HG02642 (cell line): Measurements from ENCODE around the gene CCDC12.

Experiments used
- ATAC-seq: cut with Tn5 transposase; IDR thresholded peaks from one replicate; pipeline ENCODE4 v1.9.1; 2021; ENCODE audit warnings: mild to moderate bottlenecking; ENCODE audit not compliant: unreplicated experiment, poor library complexity

CCDC12 gene

DNA sequence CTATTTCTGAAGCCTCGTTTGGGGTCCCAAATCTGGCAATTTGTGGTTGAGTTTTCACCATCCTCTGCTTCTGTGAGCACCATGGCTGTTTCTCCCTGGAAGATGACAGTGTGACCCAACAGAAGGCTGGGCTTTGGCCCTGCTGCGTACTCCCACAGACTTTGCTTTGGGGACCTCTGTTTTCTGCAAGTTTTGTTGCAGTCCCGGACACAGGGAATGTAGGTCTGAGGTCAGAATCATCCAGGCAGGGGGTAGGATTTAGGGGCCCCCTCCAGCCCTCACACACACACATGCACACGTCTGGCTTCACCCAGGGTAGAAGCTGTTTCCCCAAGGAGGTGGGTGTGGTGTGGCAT, 92.7 kb downstream of the CCDC12 start:
- ATAC-seq: no peak

DNA sequence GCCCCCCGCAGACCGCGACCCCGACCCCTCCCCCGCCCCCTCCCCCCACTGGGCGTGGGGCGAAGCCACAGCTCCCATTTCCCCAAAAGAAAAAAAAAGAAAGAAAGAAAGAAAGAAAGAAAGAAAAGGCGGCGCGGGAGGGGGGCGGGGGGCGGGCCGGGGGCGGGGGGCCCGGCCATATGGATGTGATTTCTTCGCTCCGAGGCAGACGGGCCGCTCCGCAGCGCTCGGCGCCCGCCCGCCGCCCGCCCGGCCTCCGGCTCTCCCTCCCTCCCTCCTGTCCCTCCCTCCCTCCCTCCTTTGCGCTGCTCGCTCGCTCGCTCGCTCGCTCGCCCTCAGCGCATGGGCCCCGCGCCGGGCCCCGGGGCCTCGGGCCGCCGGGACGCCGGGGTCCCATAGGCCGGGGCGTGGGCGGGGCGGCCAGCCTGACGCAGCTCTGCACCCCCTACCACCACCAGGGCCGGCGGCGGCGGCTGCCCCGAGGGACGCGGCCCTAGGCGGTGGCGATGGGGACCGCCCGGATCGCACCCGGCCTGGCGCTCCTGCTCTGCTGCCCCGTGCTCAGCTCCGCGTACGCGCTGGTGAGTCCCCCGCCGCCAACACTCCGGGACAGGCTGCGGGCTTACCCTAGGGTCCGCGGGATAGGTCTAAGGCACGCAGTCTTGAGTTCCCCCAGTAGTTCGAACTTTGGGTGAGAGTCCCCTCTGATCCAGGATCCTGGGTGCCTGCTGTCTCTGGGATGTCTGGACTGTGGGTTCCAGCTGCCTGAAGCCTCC, 93.3 kb downstream of the CCDC12 start:
- no peak for ATAC-seq

DNA sequence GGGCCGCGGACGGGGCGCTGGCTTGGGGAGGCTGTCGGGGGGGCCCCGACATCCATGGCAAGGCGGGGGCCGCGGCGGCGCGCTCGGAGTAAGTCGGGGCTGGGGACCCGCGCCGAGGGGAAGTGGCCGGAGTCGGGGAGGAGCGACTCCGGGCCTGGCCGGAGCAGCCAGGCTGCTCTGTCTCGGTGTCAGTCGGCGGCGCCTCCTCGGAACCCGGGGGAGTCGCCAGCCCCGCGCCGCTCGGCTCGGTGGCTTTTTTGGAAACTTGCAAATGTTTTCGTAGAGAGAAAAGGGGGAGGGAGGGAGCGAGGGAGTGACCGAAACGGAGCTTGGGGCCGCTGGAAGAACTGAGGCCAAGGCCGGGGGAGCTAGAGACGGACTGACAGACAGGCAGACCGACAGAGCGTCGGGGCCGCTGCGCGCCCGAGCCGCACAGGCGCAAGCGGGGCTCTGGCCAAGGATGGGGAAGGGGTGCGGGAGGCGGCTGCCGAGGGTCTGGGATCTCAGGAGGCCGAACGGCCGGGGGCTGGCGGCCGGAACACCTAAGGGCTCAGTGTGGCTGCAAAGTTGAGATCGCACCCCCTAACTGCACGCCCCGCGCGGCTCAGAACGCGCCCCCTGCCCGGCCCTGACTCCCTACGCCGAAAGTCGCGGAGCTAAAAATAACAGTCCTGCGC, 94.0 kb downstream of the CCDC12 start:
- ATAC-seq: no peak

DNA sequence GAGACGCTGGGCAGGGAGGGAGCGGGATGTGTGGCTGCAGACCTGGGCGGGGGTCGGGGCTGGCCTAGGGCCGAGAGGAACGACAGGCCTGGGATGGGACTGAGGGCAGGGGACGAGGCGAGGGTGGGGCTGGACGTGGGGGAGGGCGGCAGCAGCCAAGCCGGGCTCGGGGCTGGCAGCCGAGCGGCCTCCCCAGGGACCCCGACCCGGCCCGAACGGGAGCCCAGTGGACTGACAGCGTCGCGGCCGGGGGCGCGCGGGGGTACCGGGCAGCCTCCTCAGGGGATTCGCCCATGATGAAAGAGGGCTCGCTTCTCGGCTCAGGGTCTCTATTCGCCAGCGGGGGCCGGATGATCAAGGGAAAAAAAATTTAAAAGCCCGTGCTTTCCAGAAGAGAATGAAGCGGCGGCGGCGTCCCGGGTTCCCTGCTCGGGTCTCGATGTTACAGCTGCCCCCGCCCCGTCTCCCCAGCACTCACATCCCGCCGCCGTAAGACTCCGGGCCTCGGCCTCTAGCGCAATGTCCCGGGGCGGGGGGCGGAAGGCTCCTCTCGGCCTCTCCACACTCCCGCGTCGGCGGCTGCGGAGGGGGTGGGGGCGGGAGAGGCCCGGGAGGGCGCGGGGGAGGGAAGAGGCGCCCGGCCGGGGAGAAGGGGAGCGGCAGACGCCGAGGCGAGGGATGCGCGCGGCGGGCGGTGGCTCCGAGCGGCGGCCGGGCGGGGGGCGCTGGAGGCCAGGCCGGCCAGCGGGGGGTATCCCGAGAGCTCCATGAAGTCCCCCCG, 94.8 kb downstream of the CCDC12 start:
- ATAC-seq: no peak

DNA sequence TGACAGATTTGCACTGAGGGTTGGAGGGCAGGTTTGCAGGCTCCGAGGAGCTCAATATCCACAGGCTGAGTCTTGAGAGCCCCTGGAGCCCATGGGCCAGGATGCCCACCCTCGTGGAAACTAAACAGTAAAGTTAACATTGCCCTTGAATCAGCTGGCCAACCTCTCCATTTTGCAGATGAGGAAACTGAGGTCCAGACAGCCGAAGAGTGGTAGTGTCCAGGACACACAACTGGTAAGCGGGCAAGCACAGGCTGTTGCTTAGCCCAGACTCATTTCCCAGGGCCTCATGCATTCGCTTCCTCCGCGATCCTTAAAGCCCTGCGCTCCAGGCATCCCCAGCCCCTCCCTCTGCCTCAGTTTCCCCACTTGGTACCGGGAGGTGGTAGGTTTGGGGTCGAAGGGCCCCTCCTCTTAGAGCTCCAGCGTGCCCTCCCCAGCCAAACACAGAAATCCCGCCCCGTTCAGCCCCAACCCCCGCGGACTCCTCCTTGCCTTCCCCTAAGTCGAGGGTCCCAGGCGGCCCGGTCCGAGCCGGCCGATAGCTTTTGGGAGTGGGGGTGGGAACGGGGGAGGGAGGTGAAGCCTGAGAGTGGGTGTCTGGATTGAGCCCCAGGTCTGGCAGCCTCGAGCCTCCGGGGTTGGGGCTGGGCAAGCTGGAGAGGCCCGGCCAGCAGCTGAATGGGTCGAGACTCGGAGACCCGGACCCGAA, 95.5 kb downstream of the CCDC12 start:
- no peak for ATAC-seq

DNA sequence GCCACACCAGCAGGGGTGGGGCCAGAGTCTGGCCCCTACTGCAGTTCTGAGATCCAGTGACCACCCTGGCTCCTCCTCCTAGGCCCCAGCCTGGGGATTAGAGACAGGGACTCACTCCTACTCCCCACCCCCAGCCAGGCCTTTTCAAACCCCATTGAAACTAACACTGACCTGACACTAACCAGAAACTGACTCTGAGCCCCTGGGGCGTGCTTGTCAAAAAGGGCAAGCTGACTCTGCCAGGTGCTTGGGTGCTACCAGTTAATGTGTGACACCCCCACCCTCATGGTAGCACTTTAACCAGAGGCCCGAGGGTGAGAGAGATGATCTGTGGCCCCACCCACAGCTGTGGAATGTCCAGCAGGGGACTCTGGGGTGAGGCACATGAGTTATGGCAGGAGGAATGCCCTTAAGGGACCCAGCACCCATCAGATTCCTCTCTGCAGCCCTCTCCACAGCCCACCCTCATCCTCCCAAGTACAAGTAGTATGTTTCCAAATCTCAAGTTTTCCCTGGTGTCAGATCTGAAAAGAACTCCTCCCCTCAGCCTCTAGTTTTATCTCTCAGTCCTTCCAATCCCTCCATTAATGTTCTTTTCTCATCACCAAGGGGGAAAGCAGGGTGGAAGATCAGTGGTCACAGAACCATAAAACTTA, 97.6 kb downstream of the CCDC12 start:
- no peak for ATAC-seq

DNA sequence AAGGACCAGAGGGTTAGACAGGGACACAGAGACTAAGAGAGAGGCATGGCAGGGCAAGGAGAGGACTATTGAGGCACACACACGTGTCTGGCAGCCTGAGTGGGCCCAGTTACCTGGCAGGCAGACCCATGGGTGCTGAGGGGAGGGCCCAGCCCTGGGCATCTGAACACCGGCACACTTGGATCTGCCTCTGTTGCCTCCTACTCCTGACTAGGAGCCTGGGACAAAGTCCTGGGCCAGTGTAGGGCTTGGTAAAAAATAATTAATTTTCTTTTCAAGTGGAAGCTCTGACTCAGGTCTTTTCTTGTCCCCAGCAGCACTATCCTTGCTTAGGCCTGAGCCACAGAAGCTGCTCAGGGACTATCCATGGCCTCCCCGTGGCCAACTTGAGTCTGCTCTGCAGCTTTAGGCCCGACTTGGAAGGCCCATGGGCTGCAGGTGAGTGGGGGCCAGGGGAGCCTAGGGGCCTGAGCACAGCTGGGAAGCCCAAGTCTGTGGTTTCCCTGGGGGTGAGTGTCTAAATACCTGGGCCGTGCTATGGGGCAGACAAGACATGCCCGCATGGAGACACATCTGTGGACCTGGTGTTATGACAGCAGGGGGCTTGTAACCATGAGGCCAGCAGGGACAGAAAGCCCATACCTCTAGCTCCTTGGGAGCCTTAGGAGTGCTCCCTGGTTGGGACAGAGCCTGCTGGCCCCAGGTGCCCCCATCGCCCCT, 99.0 kb downstream of the CCDC12 start, which contains the start of gene PTH1R:
Gene PTH1R (plus strand): TSS at position 316 of the 720 bp plus-strand sequence. CDS start 5,839 bp downstream, outside the sequence.
- no peak for ATAC-seq

DNA sequence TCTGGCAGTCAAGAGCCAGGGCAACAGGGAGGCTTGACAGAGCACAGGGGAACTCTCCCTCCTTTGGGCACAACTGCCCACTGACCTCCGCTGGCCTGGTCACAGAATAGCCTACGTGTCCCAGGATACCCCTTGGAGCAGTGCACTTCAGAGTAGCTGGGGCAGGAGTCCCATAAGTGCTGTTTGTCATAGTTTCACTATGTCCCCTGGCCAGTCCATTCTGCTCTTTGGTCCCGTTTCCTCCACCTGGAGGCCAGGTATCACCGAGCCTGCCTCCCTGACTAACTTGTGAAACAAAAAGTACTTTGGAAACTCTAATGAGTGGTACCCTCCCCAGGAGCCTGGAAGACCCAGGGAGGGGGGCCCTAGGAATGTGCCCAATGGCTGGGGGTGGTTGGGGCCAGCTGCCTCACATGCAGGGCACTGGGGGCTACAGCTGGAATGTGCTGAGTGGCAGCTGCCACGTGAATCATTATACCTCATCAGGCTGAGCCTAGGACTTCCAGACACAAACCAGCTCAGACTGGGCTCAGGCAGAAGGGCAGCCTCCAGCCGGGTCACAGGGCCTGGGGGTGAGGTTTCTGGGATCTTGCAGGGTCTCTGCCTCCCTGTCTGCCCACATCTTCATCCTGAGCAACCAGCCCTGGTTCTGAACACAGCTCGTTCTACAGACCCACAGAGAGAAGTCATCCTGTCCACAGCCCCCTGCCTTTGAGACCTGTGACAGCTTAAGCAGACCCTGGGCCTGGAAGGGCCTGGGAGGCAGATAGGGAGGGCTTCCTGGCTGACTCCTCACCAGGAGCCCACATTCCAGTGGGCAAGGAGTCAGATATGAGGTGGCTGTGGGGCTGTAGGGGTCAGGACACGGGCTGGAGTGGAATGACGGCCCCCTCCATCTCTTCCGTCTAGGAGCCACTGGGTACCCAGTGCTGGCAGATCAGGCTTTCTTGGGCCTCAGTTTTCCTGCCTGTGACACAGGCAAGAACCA, 99.9 kb downstream of the CCDC12 start:
- no peak for ATAC-seq

DNA sequence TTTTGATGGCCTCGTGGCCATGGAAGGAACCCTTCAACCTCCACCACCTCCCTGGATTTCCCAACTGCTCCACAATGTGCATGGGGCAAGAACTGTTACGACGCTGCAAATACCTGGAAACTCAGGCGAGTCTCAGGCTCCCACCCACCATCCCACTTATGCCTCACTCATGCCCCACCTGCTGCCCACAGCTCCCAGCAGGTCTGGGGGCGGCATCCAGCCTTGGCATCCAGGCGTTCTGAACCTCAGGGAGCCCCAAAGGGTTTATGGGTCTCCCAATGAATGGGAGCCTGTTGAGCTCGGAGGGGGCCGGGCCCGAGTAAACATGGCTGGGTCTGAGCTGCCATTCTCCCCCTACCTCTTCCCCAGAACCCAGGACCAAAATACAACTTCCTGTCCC, 101.0 kb downstream of the CCDC12 start:
- ATAC-seq: no peak

DNA sequence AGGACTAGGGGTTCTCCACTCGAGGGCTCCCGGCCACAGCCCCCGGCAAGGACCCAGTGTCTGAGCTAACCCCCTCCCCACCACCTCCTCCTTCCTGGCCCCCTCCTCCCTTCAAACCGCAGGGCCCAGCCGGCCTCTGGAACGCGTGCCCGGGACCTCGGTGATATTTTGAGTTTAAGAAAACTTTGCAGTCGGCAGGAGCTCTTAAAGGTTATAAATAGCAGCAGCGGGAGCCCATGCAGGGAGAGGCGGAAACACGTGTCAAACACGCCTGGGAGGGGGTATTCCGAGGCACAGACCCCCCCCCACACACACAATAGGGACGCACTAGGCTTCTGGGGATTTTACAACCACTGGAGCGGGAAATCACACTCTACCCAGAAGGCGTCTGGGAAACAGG, 102.1 kb downstream of the CCDC12 start:
- ATAC-seq: no peak

DNA sequence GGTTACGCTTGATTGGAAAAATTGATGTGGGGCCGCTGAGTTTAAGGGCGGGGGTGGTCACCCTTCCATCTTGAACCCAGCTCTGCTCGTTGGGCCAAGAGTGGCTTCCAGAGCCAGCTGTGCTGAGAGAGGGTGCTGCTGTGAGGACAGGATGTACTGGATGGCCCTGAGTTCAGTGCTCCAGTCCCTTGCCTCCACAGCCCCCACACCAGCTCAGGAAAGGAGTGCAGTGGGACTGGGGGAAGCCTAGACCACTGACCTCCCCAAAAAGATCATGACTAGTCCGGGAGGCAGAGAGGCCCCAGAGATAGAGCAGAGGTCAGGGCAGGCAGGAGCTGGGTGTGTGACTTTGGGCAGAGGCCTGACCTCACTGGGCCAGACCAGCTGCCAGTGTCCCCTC, 103.0 kb downstream of the CCDC12 start:
- no peak for ATAC-seq
